Activated naive CD8-positive, alpha-beta T cell (primary cell): Measurements from ENCODE around the gene STAC3.

Source experiments
- H3K27ac Mint-ChIP-seq: one replicate; pipeline ENCODE4 v1.8.0; 2021; ENCODE audit warnings: mixed read lengths
- H3K27me3 Mint-ChIP-seq: one replicate; pipeline ENCODE4 v1.8.0; 2021; ENCODE audit warnings: mixed read lengths
- H3K36me3 Mint-ChIP-seq: one replicate; pipeline ENCODE4 v1.8.0; 2021; ENCODE audit warnings: mixed read lengths
- H3K4me1 Mint-ChIP-seq: one replicate; pipeline ENCODE4 v1.8.0; 2021; ENCODE audit warnings: low read depth, mixed read lengths
- H3K4me3 Mint-ChIP-seq: one replicate; pipeline ENCODE4 v1.8.0; 2021; ENCODE audit warnings: mild to moderate bottlenecking, mixed read lengths
- H3K9me3 Mint-ChIP-seq: one replicate; pipeline ENCODE4 v1.8.0; 2021; ENCODE audit warnings: low read depth, mixed read lengths

The STAC3 gene

DNA sequence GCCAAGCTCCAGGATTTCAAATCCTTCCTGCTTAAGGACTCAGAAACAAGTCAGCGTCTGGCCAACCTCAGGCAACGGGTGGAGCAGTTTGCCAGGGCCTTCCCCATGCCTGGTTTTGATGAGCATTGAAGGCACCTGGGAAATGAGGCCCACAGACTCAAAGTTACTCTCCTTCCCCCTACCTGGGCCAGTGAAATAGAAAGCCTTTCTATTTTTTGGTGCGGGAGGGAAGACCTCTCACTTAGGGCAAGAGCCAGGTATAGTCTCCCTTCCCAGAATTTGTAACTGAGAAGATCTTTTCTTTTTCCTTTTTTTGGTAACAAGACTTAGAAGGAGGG, 16.8 kb downstream of the STAC3 start:
- Mint-ChIP-seq H3K36me3 (peaks cover 17% of the 10 kb centered on the region), H3K27ac (no peak overlapping the region), H3K4me1 (peaks cover 47% of the 10 kb centered on the region), H3K9me3 (no peaks in the 10 kb centered on the region), H3K27me3 (peaks cover 10% of the 10 kb centered on the region), H3K4me3 (peak overlapping the region; percentile 15)

DNA sequence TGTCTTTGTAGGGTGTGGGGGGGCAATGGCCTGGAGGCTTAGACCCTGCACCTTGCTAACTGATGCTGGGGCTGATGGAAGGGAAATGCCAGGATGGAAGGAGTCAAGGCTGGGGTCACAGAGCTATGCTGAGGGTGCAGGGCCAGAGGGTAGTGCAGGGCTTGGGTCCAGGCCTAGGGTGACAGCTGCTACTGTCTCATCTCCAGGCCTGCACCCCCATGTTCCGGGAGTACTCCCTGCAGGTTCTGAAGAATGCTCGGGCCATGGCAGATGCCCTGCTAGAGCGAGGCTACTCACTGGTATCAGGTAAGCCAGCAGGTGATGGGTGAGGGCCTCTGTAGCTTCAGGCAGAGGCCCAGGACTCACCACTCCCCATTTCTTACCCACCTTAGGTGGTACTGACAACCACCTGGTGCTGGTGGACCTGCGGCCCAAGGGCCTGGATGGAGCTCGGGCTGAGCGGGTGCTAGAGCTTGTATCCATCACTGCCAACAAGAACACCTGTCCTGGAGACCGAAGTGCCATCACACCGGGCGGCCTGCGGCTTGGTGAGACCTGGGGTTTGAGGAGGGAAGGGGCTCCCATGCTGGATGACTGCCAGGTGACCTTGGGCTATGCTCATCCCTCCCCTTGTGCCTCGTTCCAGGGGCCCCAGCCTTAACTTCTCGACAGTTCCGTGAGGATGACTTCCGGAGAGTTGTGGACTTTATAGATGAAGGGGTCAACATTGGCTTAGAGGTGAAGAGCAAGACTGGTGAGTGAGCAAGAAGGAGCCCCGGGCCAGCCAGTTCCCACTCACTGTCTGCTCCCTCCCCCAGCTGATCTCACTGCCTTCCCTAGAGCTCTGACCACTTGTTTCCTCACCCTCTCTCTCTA, 17.4 kb downstream of the STAC3 start:
- peak overlapping the region; percentile 15 for H3K4me3 Mint-ChIP-seq
- H3K4me1 Mint-ChIP-seq: peaks cover 48% of the 10 kb centered on the region
- H3K27ac Mint-ChIP-seq: no peak overlapping the region
- H3K27me3 Mint-ChIP-seq: peaks cover 7% of the 10 kb centered on the region
- H3K36me3 Mint-ChIP-seq: peaks cover 17% of the 10 kb centered on the region
- H3K9me3 Mint-ChIP-seq: no peaks in the 10 kb centered on the region

DNA sequence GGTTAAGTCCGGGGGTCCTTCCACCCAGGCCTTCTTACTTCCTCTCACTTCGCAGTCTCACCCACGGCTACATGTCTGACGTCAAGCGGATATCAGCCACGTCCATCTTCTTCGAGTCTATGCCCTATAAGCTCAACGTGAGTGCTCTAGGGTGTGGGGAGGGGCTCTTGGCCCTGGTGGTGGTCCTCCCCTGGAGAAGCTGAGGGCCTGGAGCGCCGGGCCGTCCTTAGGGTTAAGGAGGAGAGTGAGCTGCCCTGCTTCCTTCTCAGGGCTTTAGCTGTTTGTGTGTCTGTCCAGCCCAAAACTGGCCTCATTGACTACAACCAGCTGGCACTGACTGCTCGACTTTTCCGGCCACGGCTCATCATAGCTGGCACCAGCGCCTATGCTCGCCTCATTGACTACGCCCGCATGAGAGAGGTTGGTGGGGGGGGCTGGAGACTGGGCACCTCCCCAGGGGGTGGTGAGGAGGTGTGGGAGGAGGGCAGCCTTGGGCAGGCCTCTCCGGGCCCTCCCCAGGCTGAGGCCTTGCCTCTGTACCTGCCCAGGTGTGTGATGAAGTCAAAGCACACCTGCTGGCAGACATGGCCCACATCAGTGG, 18.7 kb downstream of the STAC3 start:
- Mint-ChIP-seq H3K4me3 (peak overlapping the region; percentile 98), H3K4me1 (peaks cover 47% of the 10 kb centered on the region), H3K27ac (no peak overlapping the region), H3K36me3 (peaks cover 17% of the 10 kb centered on the region), H3K9me3 (no peaks in the 10 kb centered on the region), H3K27me3 (peaks cover 5% of the 10 kb centered on the region)

DNA sequence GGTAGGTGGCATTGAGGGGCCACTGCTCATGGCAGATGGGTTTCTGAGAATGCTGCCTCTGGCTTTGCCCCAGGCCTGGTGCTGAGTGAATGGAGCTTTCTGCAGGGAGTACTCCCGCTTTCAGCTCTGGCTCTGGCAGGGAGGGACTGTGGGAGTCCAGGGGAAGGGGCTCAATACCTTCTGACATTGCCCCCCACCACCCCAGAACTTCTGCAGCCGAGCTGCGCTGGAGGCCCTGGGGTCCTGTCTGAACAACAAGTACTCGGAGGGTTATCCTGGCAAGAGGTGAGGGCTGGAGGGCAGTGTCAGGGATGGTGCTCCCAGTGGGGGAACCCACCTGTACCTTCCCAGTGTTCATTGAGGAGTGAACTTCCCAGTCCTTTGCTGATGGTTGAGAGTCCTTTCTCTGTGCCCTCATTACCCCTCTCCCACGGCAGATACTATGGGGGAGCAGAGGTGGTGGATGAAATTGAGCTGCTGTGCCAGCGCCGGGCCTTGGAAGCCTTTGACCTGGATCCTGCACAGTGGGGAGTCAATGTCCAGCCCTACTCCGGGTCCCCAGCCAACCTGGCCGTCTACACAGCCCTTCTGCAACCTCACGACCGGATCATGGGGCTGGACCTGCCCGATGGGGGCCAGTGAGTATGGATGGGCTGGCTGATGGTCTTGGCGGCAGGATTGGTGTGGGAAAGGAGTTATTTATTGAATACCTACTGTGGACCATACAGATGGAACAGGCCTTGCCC, 19.5 kb downstream of the STAC3 start:
- H3K4me1 Mint-ChIP-seq: peaks cover 45% of the 10 kb centered on the region
- no peak overlapping the region for H3K27ac Mint-ChIP-seq
- H3K9me3 Mint-ChIP-seq: no peaks in the 10 kb centered on the region
- H3K27me3 Mint-ChIP-seq: peaks cover 5% of the 10 kb centered on the region
- H3K36me3 Mint-ChIP-seq: peaks cover 17% of the 10 kb centered on the region
- peak overlapping the region; percentile 98 for H3K4me3 Mint-ChIP-seq

DNA sequence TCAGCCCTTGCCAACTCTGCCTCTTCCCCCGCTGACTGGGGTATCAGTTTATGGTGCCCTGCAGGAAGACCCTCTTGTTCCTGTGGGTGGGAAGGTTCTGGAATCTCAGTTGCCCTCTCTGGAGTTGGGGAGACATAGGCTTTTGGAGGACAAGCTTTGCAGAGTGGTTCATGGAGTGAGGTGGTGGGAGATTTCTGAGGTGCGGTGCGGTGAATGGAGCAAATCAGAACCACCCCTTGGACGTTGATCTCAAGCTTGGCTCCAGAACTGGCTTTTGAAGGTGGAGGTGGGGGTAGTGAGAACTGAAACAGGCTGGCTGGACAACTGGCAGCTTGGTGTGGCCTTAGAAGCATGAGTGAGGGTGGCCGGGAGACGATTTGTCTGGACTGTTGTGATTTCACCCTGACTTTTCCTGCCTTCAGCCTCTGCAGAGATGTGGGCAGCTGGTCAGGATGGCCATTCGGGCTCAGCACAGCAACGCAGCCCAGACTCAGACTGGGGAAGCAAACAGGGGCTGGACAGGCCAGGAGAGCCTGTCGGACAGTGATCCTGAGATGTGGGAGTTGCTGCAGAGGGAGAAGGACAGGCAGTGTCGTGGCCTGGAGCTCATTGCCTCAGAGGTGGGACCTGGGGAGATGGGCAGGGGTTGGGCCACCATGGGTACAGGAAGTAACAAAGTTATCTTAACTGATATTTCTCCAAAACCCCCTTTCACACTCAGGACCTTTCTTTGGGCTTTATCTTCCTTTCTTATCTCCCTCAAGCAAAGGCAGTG, 20.4 kb downstream of the STAC3 start:
- H3K4me3 Mint-ChIP-seq: peak overlapping the region; percentile 98
- H3K9me3 Mint-ChIP-seq: no peaks in the 10 kb centered on the region
- H3K27me3 Mint-ChIP-seq: peaks cover 8% of the 10 kb centered on the region
- peak overlapping the region; percentile 98 for H3K27ac Mint-ChIP-seq
- H3K36me3 Mint-ChIP-seq: peaks cover 17% of the 10 kb centered on the region
- H3K4me1 Mint-ChIP-seq: peaks cover 50% of the 10 kb centered on the region

GRCh38 chr12:57229634-57230380, 21.2 kb downstream of the STAC3 start, which contains the start of gene SHMT2:
Gene SHMT2, plus strand, starts transcription at chr12:57229711. Its CDS starts 68 bp downstream, at chr12:57229779.
- peak within 1 kb of the TSS; percentile 98 for H3K27ac Mint-ChIP-seq

DNA sequence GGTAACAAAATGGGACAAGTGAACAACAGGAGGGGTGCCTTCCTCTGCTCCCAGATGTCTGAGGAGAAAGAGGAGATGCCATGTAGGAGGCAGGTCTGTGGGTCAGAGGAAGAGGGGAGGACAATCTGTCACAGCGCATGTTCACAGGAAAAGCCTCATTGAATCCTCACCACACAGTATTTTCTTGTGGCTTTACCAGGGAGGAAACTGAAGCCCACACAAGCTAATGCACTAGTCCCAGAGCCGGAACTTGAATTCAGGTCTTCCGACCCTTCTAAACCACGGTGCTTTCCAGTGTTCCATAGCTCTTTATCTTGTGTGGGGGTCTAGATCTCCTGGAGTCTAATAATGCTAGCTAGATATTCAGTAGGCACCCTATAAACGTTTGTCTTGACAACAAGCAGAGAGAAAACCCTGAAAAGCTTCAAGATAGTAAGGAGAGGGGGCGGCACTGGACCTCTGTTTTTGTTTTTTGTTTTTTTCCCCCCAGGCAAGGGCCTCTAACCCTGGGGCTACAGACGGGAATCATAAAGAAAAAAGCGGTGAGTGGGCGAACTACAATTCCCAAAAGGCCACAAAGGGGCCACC, 21.8 kb downstream of the STAC3 start:
- peak overlapping the region; percentile 98 for H3K27ac Mint-ChIP-seq
- H3K9me3 Mint-ChIP-seq: no peaks in the 10 kb centered on the region
- peaks cover 10% of the 10 kb centered on the region for H3K27me3 Mint-ChIP-seq
- peaks cover 51% of the 10 kb centered on the region for H3K4me1 Mint-ChIP-seq
- peak overlapping the region; percentile 98 for H3K4me3 Mint-ChIP-seq
- H3K36me3 Mint-ChIP-seq: peaks cover 12% of the 10 kb centered on the region

More at GRCh38 chr12:57229634-57230380, 21.2 kb downstream of the STAC3 start, which contains the start of gene SHMT2:
- Mint-ChIP-seq H3K9me3 (no peaks in the 10 kb centered on the region), H3K27me3 (peaks cover 10% of the 10 kb centered on the region), H3K4me1 (peaks cover 53% of the 10 kb centered on the region), H3K4me3 (peak within 1 kb of the TSS; percentile 98), H3K36me3 (peaks cover 17% of the 10 kb centered on the region)

- Mint-ChIP-seq H3K4me3 (peak overlapping the region; percentile 14), H3K9me3 (no peaks in the 10 kb centered on the region), H3K4me1 (peaks cover 53% of the 10 kb centered on the region), H3K27me3 (peaks cover 21% of the 10 kb centered on the region), H3K27ac (no peak overlapping the region), H3K36me3 (peaks cover 8% of the 10 kb centered on the region)
Measured at GRCh38 chr12:57227315-57228115, 23.5 kb downstream of the STAC3 start.

GRCh38 chr12:57226588-57227314, 24.2 kb downstream of the STAC3 start:
- Mint-ChIP-seq H3K4me1 (peaks cover 55% of the 10 kb centered on the region), H3K27ac (peak overlapping the region; percentile 50), H3K4me3 (peak overlapping the region; percentile 65), H3K9me3 (no peaks in the 10 kb centered on the region), H3K27me3 (peaks cover 25% of the 10 kb centered on the region), H3K36me3 (peaks cover 8% of the 10 kb centered on the region)

- Mint-ChIP-seq H3K9me3 (no peaks in the 10 kb centered on the region), H3K4me1 (peaks cover 58% of the 10 kb centered on the region), H3K4me3 (peak overlapping the region; percentile 17), H3K36me3 (peaks cover 8% of the 10 kb centered on the region), H3K27ac (no peak overlapping the region), H3K27me3 (peaks cover 31% of the 10 kb centered on the region)
Measured at GRCh38 chr12:57225680-57226210, 25.2 kb downstream of the STAC3 start.

DNA sequence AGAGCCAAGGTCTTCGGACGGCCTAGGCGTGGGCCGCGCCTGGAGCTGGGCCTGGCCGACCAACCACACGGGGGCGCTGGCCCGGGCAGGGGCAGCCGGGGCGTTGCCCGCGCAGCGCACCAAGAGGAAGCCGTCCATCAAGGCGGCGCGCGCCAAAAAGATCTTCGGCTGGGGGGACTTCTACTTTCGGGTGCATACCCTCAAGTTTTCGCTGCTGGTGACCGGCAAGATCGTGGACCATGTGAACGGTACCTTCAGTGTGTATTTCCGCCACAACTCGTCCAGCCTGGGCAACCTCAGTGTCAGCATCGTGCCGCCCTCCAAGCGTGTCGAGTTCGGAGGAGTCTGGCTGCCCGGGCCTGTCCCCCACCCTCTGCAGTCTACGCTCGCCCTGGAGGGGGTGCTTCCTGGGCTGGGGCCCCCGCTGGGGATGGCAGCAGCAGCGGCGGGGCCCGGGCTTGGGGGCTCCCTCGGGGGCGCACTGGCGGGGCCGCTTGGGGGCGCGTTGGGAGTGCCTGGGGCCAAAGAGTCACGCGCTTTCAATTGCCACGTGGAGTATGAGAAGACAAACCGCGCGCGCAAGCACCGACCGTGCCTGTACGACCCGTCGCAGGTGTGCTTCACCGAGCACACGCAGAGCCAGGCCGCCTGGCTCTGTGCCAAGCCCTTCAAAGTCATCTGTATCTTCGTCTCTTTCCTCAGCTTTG, 25.9 kb downstream of the STAC3 start:
- peaks cover 55% of the 10 kb centered on the region for H3K4me1 Mint-ChIP-seq
- H3K27ac Mint-ChIP-seq: no peak overlapping the region
- H3K9me3 Mint-ChIP-seq: no peaks in the 10 kb centered on the region
- H3K36me3 Mint-ChIP-seq: peaks cover 2% of the 10 kb centered on the region
- peak overlapping the region; percentile 27 for H3K4me3 Mint-ChIP-seq
- H3K27me3 Mint-ChIP-seq: peaks cover 33% of the 10 kb centered on the region
